NCI-H1092 treated with DMSO at 0.1 percent for 48 hours (cell line): ENCODE measurements around the gene EFNB3.

ENCODE experiments used
- DNase-seq: peaks from one replicate; lab custom pipeline; 2025; lab: John Stamatoyannopoulos, UW

Gene EFNB3

GRCh38 chr17:7700510-7700909 lies 4.5 kb upstream of the EFNB3 start:
- no peak for DNase-seq

GRCh38 chr17:7701681-7702080 lies 3.3 kb upstream of the EFNB3 start:
- DNase-seq = no peak

- no peak for DNase-seq
These were observed 2.2 kb upstream of the EFNB3 start for GRCh38 chr17:7702776-7703175.

GRCh38 chr17:7703584-7704479 lies 1.2 kb upstream of the EFNB3 start:
- DNase-seq = peak; percentile 43

- DNase-seq = no peak
These were observed 560 bp downstream of the EFNB3 start for GRCh38 chr17:7705269-7706255.

- DNase-seq = no peak
These were observed 1.8 kb downstream of the EFNB3 start for GRCh38 chr17:7706631-7707354.

- DNase-seq = no peak
These were observed 2.4 kb downstream of the EFNB3 start for GRCh38 chr17:7707446-7707845.

- DNase-seq = no peak
These were observed 3.1 kb downstream of the EFNB3 start for GRCh38 chr17:7707858-7708750.

GRCh38 chr17:7709031-7709430 lies 4.0 kb downstream of the EFNB3 start:
- DNase-seq = no peak

GRCh38 chr17:7710301-7710700 lies 5.3 kb downstream of the EFNB3 start:
- DNase-seq = no peak

GRCh38 chr17:7711051-7711755 lies 6.2 kb downstream of the EFNB3 start:
- DNase-seq = no peak

- DNase-seq = peak; percentile 1
These were observed 7.2 kb downstream of the EFNB3 start for GRCh38 chr17:7712111-7712771.

GRCh38 chr17:7713782-7714181 lies 8.8 kb downstream of the EFNB3 start:
- no peak for DNase-seq

- no peak for DNase-seq
These were observed 10.0 kb downstream of the EFNB3 start for GRCh38 chr17:7714721-7715594.

GRCh38 chr17:7715936-7716886 lies 11.2 kb downstream of the EFNB3 start:
- no peak for DNase-seq

GRCh38 chr17:7716901-7717755 lies 12.1 kb downstream of the EFNB3 start, which contains the start of gene DNAH2:
Gene DNAH2, plus strand, starts transcription at chr17:7717744. Its CDS starts 1,991 bp downstream, at chr17:7719735.
- DNase-seq = peak; percentile 88
